GM06990 (cell line): ENCODE results near the gene TRERF1.

Experiments
- DNase-seq: peaks from one replicate; pipeline ENCODE4 v3.0.0-alpha.2; 2011; ENCODE audit not compliant: insufficient read length; ENCODE audit errors: extremely low read depth
- H3K27me3 ChIP-seq: replicated peaks from 2 replicates; pipeline ENCODE4 v1.6.0; 2011; ENCODE audit warnings: low read length; ENCODE audit not compliant: control insufficient read depth, insufficient read depth
- H3K36me3 ChIP-seq: 2 replicates; pipeline ENCODE4 v1.5.1; 2011; ENCODE audit warnings: low read length; ENCODE audit not compliant: control insufficient read depth, insufficient read depth
- H3K4me3 ChIP-seq: replicated peaks from 2 replicates; pipeline ENCODE4 v1.5.1; 2011; ENCODE audit warnings: low read depth, mild to moderate bottlenecking, control low read depth, low read length
- CTCF ChIP-seq: IDR thresholded peaks from 2 replicates; pipeline ENCODE4 v1.5.1; 2011; ENCODE audit warnings: low read length, control low read depth, mild to moderate bottlenecking, inconsistent platforms; ENCODE audit not compliant: insufficient read depth, poor library complexity, severe bottlenecking

Gene TRERF1

GRCh38 chr6:42368181-42368580 is 83.5 kb downstream of the TRERF1 start:
- peak; percentile 71 for DNase-seq
- no peak for TF ChIP-seq CTCF
- H3K36me3 ChIP-seq: no peaks in the 10 kb centered on the region
- no peaks in the 10 kb centered on the region for H3K27me3 ChIP-seq
- H3K4me3 ChIP-seq: peak overlapping the region; percentile 21

GRCh38 chr6:42367353-42368011 is 84.2 kb downstream of the TRERF1 start:
- DNase-seq: peak; percentile 80
- TF ChIP-seq CTCF: no peak
- no peaks in the 10 kb centered on the region for H3K36me3 ChIP-seq
- H3K27me3 ChIP-seq: no peaks in the 10 kb centered on the region
- H3K4me3 ChIP-seq: peak overlapping the region; percentile 21; the same call in 1 of the 2 replicates

GRCh38 chr6:42366999-42367352 is 84.8 kb downstream of the TRERF1 start:
- Histone ChIP-seq H3K4me3 (no peak overlapping the region), H3K36me3 (no peaks in the 10 kb centered on the region), H3K27me3 (no peaks in the 10 kb centered on the region)
- peak; percentile 27 for DNase-seq
- no peak for TF ChIP-seq CTCF

GRCh38 chr6:42366011-42366705 is 85.6 kb downstream of the TRERF1 start:
- no peak for TF ChIP-seq CTCF

GRCh38 chr6:42365021-42365420 is 86.7 kb downstream of the TRERF1 start:
- Histone ChIP-seq H3K4me3 (no peak overlapping the region), H3K27me3 (no peaks in the 10 kb centered on the region), H3K36me3 (no peaks in the 10 kb centered on the region)
- no peak for TF ChIP-seq CTCF
- no peak for DNase-seq

More at GRCh38 chr6:42366011-42366705, 85.6 kb downstream of the TRERF1 start:
- no peaks in the 10 kb centered on the region for H3K36me3 ChIP-seq
- no peak for DNase-seq
- no peak overlapping the region for H3K4me3 ChIP-seq
- no peaks in the 10 kb centered on the region for H3K27me3 ChIP-seq
